ENCODE measurements around the gene RAB3IL1. TPM values are rescaled to one million over a fixed set of nuclear protein-coding genes. Genes with fewer than 3 reads are reported as not detected.

Gene RAB3IL1
- total and polyA plus RNA-seq, 9 of the 15 experiments (the other 6 are each of a cell fraction or from before 2014, with no cell fraction given), result 0.15 to 42.6 (median 15.5) TPM

GRCh38 chr11:61966734-61967115, 49.4 kb upstream of the RAB3IL1 start (continued):
- TF ChIP-seq PBX2 (CRISPR knock-in tag; IDR thresholded peaks at IDR 0.05; ENCODE audit: low read depth) (no peak), PBX2 (tag; conservative IDR thresholded peaks at IDR 0.05; ENCODE audit: low read depth) (no peak), ZNF766 (CRISPR knock-in tag; conservative IDR thresholded peaks at IDR 0.05) (peak; percentile 83), POLR2A (conservative IDR thresholded peaks at IDR 0.05) (no peak), SREBF2 (CRISPR knock-in tag; IDR thresholded peaks at IDR 0.05) (0 out of 2 replicates have a peak, but pooled peaks have one; percentile 32), HDAC6 (IDR thresholded peaks at IDR 0.05; ENCODE audit: low read depth, low read length) (no peak), TAF7 (tag; IDR thresholded peaks at IDR 0.05) (peak; percentile 43; the same call in 1 of the 2 replicates), HINFP (tag; conservative IDR thresholded peaks at IDR 0.05; ENCODE audit: low read depth) (no peak), CCNT2 (IDR thresholded peaks at IDR 0.05; ENCODE audit: borderline replicate concordance, extremely low read depth, insufficient read length, low read depth, low read length) (peak; percentile 47), SUPT5H (IDR thresholded peaks at IDR 0.05) (no peak; the same call in 1 of the 2 replicates), RHOXF2B (CRISPR knock-in tag; conservative IDR thresholded peaks at IDR 0.05) (no peak), BRCA1 (IDR thresholded peaks at IDR 0.05) (no peak), BRCA1 (CRISPR knock-in tag; IDR thresholded peaks at IDR 0.05) (no peak), PURB (CRISPR knock-in tag; IDR thresholded peaks at IDR 0.05; ENCODE audit: low read depth) (no peak), ZBTB17 (CRISPR knock-in tag; IDR thresholded peaks at IDR 0.05) (no peak), ZNF318 (IDR thresholded peaks at IDR 0.05; ENCODE audit: borderline replicate concordance in 1 of 2, low read depth in 1 of 2) (no peak), ZBTB7A (IDR thresholded peaks at IDR 0.05; ENCODE audit: borderline replicate concordance, control insufficient read depth, low read depth, low read length) (no peak), SOX6 (IDR thresholded peaks at IDR 0.05) (peak; percentile 87)

Measured in K562 (cell line).